Gastrocnemius medialis (tissue), 4 donors: ENCODE results near the gene PCMT1. TPM values are rescaled to one million over a fixed set of nuclear protein-coding genes. Genes with fewer than 3 reads are reported as not detected.
A peak's percentile ranks its signal among the peaks of the same experiment; 100 is the strongest.

Source experiments
- ATAC-seq, 2 donors: fragments of 150-250 bp; one replicate each; pipeline ENCODE4 v1.9.1; 2016
- DNase-seq, 2 donors: peaks; one replicate each; pipeline ENCODE4 v3.0.0-alpha.2; 2019
- H3K27ac ChIP-seq, 4 donors: fragments of 200-600 bp; sonication (generic); 1 replicate in 1 of 4; 2 replicates in 3 of 4; pipeline ENCODE4 v1.5.1; 2016 to 2018; ENCODE audit warnings: mild to moderate bottlenecking in 2 of 4, moderate library complexity in 1 of 4
- H3K27me3 ChIP-seq, 3 donors: fragments of 200-600 bp; sonication (generic) in 2 of 3; 1 replicate in 1 of 3; 2 replicates in 2 of 3; pipeline versions ENCODE4 v1.5.1 to v1.6.0; 2016 to 2019; ENCODE audit warnings: mild to moderate bottlenecking in 1 of 3, moderate library complexity in 1 of 3
- H3K36me3 ChIP-seq, 2 donors: fragments of 200-600 bp; sonication (generic) in 1 of 2; one replicate each; pipeline ENCODE4 v1.5.1; 2017 to 2018
- H3K4me1 ChIP-seq, 2 donors: fragments of 200-600 bp; sonication (generic) in 1 of 2; one replicate each; pipeline ENCODE4 v1.5.1; 2016 to 2017; ENCODE audit warnings: mild to moderate bottlenecking in 2 of 2
- H3K4me3 ChIP-seq, 4 donors: fragments of 200-600 bp; sonication (generic) in 3 of 4; 1 replicate in 1 of 4; 2 replicates in 3 of 4; pipeline ENCODE4 v1.5.1; 2016 to 2019; ENCODE audit warnings: mild to moderate bottlenecking in 2 of 4
- H3K9me3 ChIP-seq, 3 donors: fragments of 200-600 bp; sonication (generic) in 2 of 3; 1 replicate in 1 of 3; 2 replicates in 2 of 3; pipeline ENCODE4 v1.5.1; 2016 to 2019
- CTCF ChIP-seq, 5 experiments: fragments of 450-650 bp in 3 of 5; fragments of 200-600 bp in 2 of 5; sonication (generic) in 2 of 5; IDR thresholded peaks in 4 of 5; conservative IDR thresholded peaks in 1 of 5; 1 replicate in 4 of 5; 2 replicates in 1 of 5; pipeline ENCODE4 v1.5.1; 2016 to 2019; ENCODE audit warnings: antibody characterized with exemption in 5 of 5, mild to moderate bottlenecking in 3 of 5, moderate library complexity in 3 of 5
- POLR2A ChIP-seq, 2 donors: fragments of 450-650 bp; IDR thresholded peaks; one replicate each; pipeline ENCODE4 v1.6.1; 2017; ENCODE audit warnings: antibody characterized with exemption in 2 of 2, mild to moderate bottlenecking in 2 of 2, moderate library complexity in 2 of 2
- in situ Hi-C, 4 donors: fragments of 200-750 bp; cut with MboI; loops; one replicate each; pipeline versions ENCODE4 v1.15.0 to v1.8.0; 2017; ENCODE audit warnings: low sequenced_read_pairs in 4 of 4
- intact Hi-C: fragments of 100-400 bp; cut with DNase I; formaldehyde crosslinking; loops from one replicate; pipeline ENCODE4 v1.15.1; 2023; ENCODE audit warnings: low total_unique reads
- total RNA-seq, 4 donors: library from RNA; depleted of rRNA; stranded (reverse); fragments of >200 nt; gene quantifications; one replicate each; pipeline versions ENCODE4 v1.1.0 to v1.2.3, GENCODE V29; 2016

The PCMT1 gene
- total RNA-seq, 4 donors from 2014 or later, result 150 to 448 (median 353) TPM

- Histone ChIP-seq H3K36me3 (no peaks in the 10 kb centered on the region), H3K27ac (peak overlapping the region; percentile 95 to 98 (median 97)), H3K9me3 (no peaks in the 10 kb centered on the region), H3K4me1 (peaks cover 26 to 41% of the 10 kb centered on the region in 2 donors), H3K27me3 (no peaks in the 10 kb centered on the region), H3K4me3 (peak overlapping the region; percentile 77 to 96 (median 92))
- ATAC-seq (no peak), DNase-seq (no peak)
- intact Hi-C loops, result loop anchor here (2.0 kb wide), 1 partner anchor 150 kb away; the partner anchor contains the start of gene GINM1
- TF ChIP-seq CTCF (IDR thresholded peaks at IDR 0.05 in 4 of 5, conservative IDR thresholded peaks at IDR 0.05 in 1 of 5) (no peak), POLR2A (IDR thresholded peaks at IDR 0.05) (no peak)
- in situ Hi-C loops, result no loop called here
These were observed 33.2 kb upstream of the PCMT1 start for GRCh38 chr6:149716181-149716963.

- ATAC-seq, result peak in 1 of 2 donors; percentile 13
- no peak for DNase-seq
- Histone ChIP-seq H3K9me3 (no peaks in the 10 kb centered on the region), H3K27me3 (no peaks in the 10 kb centered on the region), H3K4me1 (peaks cover 26 to 37% of the 10 kb centered on the region in 2 donors), H3K27ac (peak overlapping the region; percentile 95 to 98 (median 97)), H3K36me3 (no peaks in the 10 kb centered on the region), H3K4me3 (peak overlapping the region; percentile 77 to 96 (median 92))
- TF ChIP-seq POLR2A (IDR thresholded peaks at IDR 0.05) (no peak), CTCF (IDR thresholded peaks at IDR 0.05 in 4 of 5, conservative IDR thresholded peaks at IDR 0.05 in 1 of 5) (no peak)
- in situ Hi-C loops, result no loop called here
- intact Hi-C loops, result loop anchor here (2.0 kb wide), 1 partner anchor 150 kb away; the partner anchor contains the start of gene GINM1
These were observed 32.3 kb upstream of the PCMT1 start for GRCh38 chr6:149717255-149717587.

GRCh38 chr6:149717588-149718458 lies 31.7 kb upstream of the PCMT1 start, which contains the start of gene LATS1:
Gene LATS1 (minus strand): TSS chr6:149718101. CDS start chr6:149702126, 15,975 bp downstream.
- H3K27ac ChIP-seq, result peak within 1 kb of the TSS; percentile 95 to 98 (median 97)
- no peaks in the 10 kb centered on the region for H3K36me3 ChIP-seq
- peak within 1 kb of the TSS; percentile 77 to 96 (median 92) for H3K4me3 ChIP-seq
- peaks cover 26 to 33% of the 10 kb centered on the region in 2 donors for H3K4me1 ChIP-seq
- TF ChIP-seq POLR2A (IDR thresholded peaks at IDR 0.05) (peak; percentile 61 to 71), CTCF (IDR thresholded peaks at IDR 0.05 in 4 of 5, conservative IDR thresholded peaks at IDR 0.05 in 1 of 5) (no peak)
- DNase-seq (peak; percentile 76 to 84), ATAC-seq (peak; percentile 93)
- in situ Hi-C loops, result no loop called here
- H3K27me3 ChIP-seq, result no peaks in the 10 kb centered on the region
- H3K9me3 ChIP-seq, result no peaks in the 10 kb centered on the region
- intact Hi-C loops, result loop anchor here (1.0 to 2.0 kb wide), 4 partner anchors 29 to 151 kb away; partner anchors contain the start of genes GINM1, KATNA1, LRP11 and NUP43

- TF ChIP-seq CTCF (IDR thresholded peaks at IDR 0.05 in 4 of 5, conservative IDR thresholded peaks at IDR 0.05 in 1 of 5) (no peak), POLR2A (IDR thresholded peaks at IDR 0.05) (no peak)
These were observed 30.0 kb upstream of the PCMT1 start for GRCh38 chr6:149719531-149719930.

More at GRCh38 chr6:149719531-149719930, 30.0 kb upstream of the PCMT1 start:
- in situ Hi-C loops (no loop called here), intact Hi-C loops (loop anchor here (2.0 kb wide), 1 partner anchor 27 kb away; the partner anchor contains the start of gene NUP43)
- peaks cover 22 to 25% of the 10 kb centered on the region in 2 donors for H3K4me1 ChIP-seq
- no peaks in the 10 kb centered on the region for H3K27me3 ChIP-seq
- ATAC-seq, result no peak
- H3K9me3 ChIP-seq, result no peaks in the 10 kb centered on the region
- H3K4me3 ChIP-seq, result no peak overlapping the region
- no peak for DNase-seq
- no peaks in the 10 kb centered on the region for H3K36me3 ChIP-seq
- H3K27ac ChIP-seq, result no peak overlapping the region
